HG03571 (cell line): Measurements from ENCODE around the gene KCNC3.
"Not testable (repeated sequence)": the region's sequence is repeated elsewhere in the genome, so short reads cannot be mapped to it uniquely, and the experiment has no call there.

Source experiments
- ATAC-seq: cut with Tn5 transposase; IDR thresholded peaks from one replicate; pipeline ENCODE4 v1.9.1; 2021; ENCODE audit not compliant: unreplicated experiment

Gene KCNC3

GRCh38 chr19:50356691-50357177 lies 27.6 kb upstream of the KCNC3 start:
- ATAC-seq, result no peak

- ATAC-seq, result not testable (repeated sequence)
Measured at GRCh38 chr19:50353487-50353880, 24.3 kb upstream of the KCNC3 start.

GRCh38 chr19:50352242-50352641 lies 23.1 kb upstream of the KCNC3 start:
- ATAC-seq, result no peak

GRCh38 chr19:50349277-50350057 lies 20.3 kb upstream of the KCNC3 start:
- no peak for ATAC-seq

- not testable (repeated sequence) for ATAC-seq
Measured at GRCh38 chr19:50347089-50347581, 18.0 kb upstream of the KCNC3 start.

- ATAC-seq, result peak; percentile 44
Measured at GRCh38 chr19:50344661-50345318, 15.6 kb upstream of the KCNC3 start.

GRCh38 chr19:50341091-50341564 lies 12.0 kb upstream of the KCNC3 start:
- ATAC-seq, result peak; percentile 44

- no peak for ATAC-seq
Measured at GRCh38 chr19:50340331-50340730, 11.2 kb upstream of the KCNC3 start.

- ATAC-seq, result not testable (repeated sequence)
Measured at GRCh38 chr19:50337031-50337430, 7.9 kb upstream of the KCNC3 start.

- ATAC-seq, result no peak
Measured at GRCh38 chr19:50334741-50335421, 5.7 kb upstream of the KCNC3 start.

- peak; percentile 17 for ATAC-seq
Measured at GRCh38 chr19:50333737-50334617, 4.8 kb upstream of the KCNC3 start.

GRCh38 chr19:50333235-50333736 lies 4.1 kb upstream of the KCNC3 start:
- peak; percentile 36 for ATAC-seq

GRCh38 chr19:50332244-50333038 lies 3.3 kb upstream of the KCNC3 start:
- ATAC-seq, result no peak

- no peak for ATAC-seq
Measured at GRCh38 chr19:50331994-50332243, 2.7 kb upstream of the KCNC3 start.

- ATAC-seq, result no peak
Measured at GRCh38 chr19:50331221-50331993, 2.2 kb upstream of the KCNC3 start.

GRCh38 chr19:50330365-50331078 lies 1.3 kb upstream of the KCNC3 start:
- ATAC-seq, result peak; percentile 32

- not testable (repeated sequence) for ATAC-seq
Measured at GRCh38 chr19:50329926-50330294, 733 bp upstream of the KCNC3 start.

GRCh38 chr19:50328873-50329145 lies 368 bp downstream of the KCNC3 start:
- ATAC-seq, result no peak
